Fibroblast of skin of right biceps (primary cell): ENCODE results near the gene ATP8A1.

Source experiments
- DNase-seq: peaks from one replicate; pipeline ENCODE4 v3.0.0-alpha.2; 2013

ATP8A1 gene

DNA sequence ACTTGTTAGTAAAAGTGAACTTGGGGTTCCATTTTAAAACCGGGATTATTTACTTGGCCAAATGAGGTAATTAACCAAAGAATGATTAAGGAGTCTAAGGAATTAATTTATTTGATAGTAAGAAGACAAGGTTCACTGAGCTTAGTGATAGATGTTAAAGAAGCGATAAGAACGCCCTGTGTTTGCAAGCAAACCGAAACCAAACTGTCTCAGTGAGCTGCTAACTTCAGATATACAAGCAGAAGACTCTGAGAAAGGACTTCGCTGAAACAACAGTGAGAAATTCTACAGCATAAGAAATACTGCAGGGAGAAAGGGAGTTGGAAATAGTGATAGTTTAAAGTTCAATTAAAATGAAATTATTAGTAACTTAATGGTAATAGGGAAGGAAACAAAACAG, 297.2 kb downstream of the ATP8A1 start:
- DNase-seq = no peak
